SK-N-MC (cell line): Measurements from ENCODE around the gene TAC3.

Experiments used
- EZH2 ChIP-seq: fragments of 200-600 bp; sonication (generic); IDR thresholded peaks from one replicate; pipeline ENCODE4 v1.6.1; 2017; ENCODE audit warnings: antibody characterized with exemption
- POLR2AphosphoS5 ChIP-seq: IDR thresholded peaks from 2 replicates; pipeline ENCODE4 v1.6.1; 2012; ENCODE audit warnings: mild to moderate bottlenecking, low read depth, low read length, borderline replicate concordance

GRCh38 chr12:57044889-57045288 is 28.6 kb upstream of the TAC3 start:
- TF ChIP-seq EZH2 (no peak), POLR2AphosphoS5 (no peak)
